Keratinocyte (primary cell): ENCODE measurements around the gene TXNL4B.

Experiments used
- CTCF ChIP-seq, 3 experiments: IDR thresholded peaks in 1 of 3; conservative IDR thresholded peaks in 1 of 3; optimal IDR thresholded peaks in 1 of 3; 2 replicates in 2 of 3; 3 replicates in 1 of 3; pipeline versions ENCODE3 to v1.5.1; 2011; ENCODE audit warnings: low read length in 3 of 3, mild to moderate bottlenecking in 3 of 3, moderate library complexity in 2 of 3, control low read depth in 1 of 3, inconsistent platforms in 1 of 3; ENCODE audit not compliant: insufficient read depth in 2 of 3; ENCODE audit errors: extremely low read depth in 1 of 3
- EZH2 ChIP-seq: IDR thresholded peaks from one replicate; pipeline ENCODE4 v1.6.1; 2012; ENCODE audit warnings: inconsistent platforms, mild to moderate bottlenecking, low read length, moderate library complexity

- TF ChIP-seq CTCF (optimal IDR thresholded peaks at IDR 0.05 in 1 of 3, IDR thresholded peaks at IDR 0.05 in 1 of 3, conservative IDR thresholded peaks at IDR 0.05 in 1 of 3; ENCODE audit: extremely low read depth in 1 of 3, insufficient read depth in 2 of 3, low read length in 3 of 3): no peak
- TF ChIP-seq EZH2: no peak
Observed at GRCh38 chr16:72120026-72120425, 26.6 kb upstream of the TXNL4B start.
